AG08395 (cell line): ENCODE results near the gene HLA-DPA1.
"Not testable (repeated sequence)": the region's sequence is repeated elsewhere in the genome, so short reads cannot be mapped to it uniquely, and the experiment has no call there.

Source experiments
- DNase-seq: peaks from one replicate; pipeline ENCODE4 v3.0.0; 2012; ENCODE audit warnings: mixed read lengths, low spot score

Gene HLA-DPA1

GRCh38 chr6:33073431-33073871 lies at the start of gene HLA-DPA1:
TSS of gene HLA-DPA1 (minus strand) at chr6:33073649.
- DNase-seq = peak; percentile 66

- DNase-seq = no peak
Observed at GRCh38 chr6:33123181-33123580, 49.7 kb upstream of the HLA-DPA1 start.

GRCh38 chr6:33120001-33120400 lies 46.6 kb upstream of the HLA-DPA1 start:
- no peak for DNase-seq

GRCh38 chr6:33118525-33119123 lies 45.2 kb upstream of the HLA-DPA1 start:
- DNase-seq = peak; percentile 38

- DNase-seq = no peak
Observed at GRCh38 chr6:33117811-33118277, 44.4 kb upstream of the HLA-DPA1 start.

GRCh38 chr6:33116841-33117711 lies 43.6 kb upstream of the HLA-DPA1 start:
- no peak for DNase-seq

- no peak for DNase-seq
Observed at GRCh38 chr6:33116417-33116816, 43.0 kb upstream of the HLA-DPA1 start.

GRCh38 chr6:33114406-33114805 lies 41.0 kb upstream of the HLA-DPA1 start:
- DNase-seq = no peak

- no peak for DNase-seq
Observed at GRCh38 chr6:33113755-33114154, 40.3 kb upstream of the HLA-DPA1 start.

GRCh38 chr6:33112148-33112547 lies 38.7 kb upstream of the HLA-DPA1 start:
- DNase-seq = peak; percentile 88

GRCh38 chr6:33108307-33108706 lies 34.9 kb upstream of the HLA-DPA1 start:
- no peak for DNase-seq

- DNase-seq = no peak
Observed at GRCh38 chr6:33107641-33108040, 34.2 kb upstream of the HLA-DPA1 start.

GRCh38 chr6:33105916-33106871 lies 32.7 kb upstream of the HLA-DPA1 start:
- DNase-seq = no peak

- no peak for DNase-seq
Observed at GRCh38 chr6:33105386-33105785, 31.9 kb upstream of the HLA-DPA1 start.

- no peak for DNase-seq
Observed at GRCh38 chr6:33104887-33105286, 31.4 kb upstream of the HLA-DPA1 start.

- no peak for DNase-seq
Observed at GRCh38 chr6:33103776-33104175, 30.3 kb upstream of the HLA-DPA1 start.

GRCh38 chr6:33101121-33101737 lies 27.8 kb upstream of the HLA-DPA1 start:
- DNase-seq = not testable (repeated sequence)

GRCh38 chr6:33095681-33096080 lies 22.2 kb upstream of the HLA-DPA1 start:
- DNase-seq = peak; percentile 50

GRCh38 chr6:33093855-33094254 lies 20.4 kb upstream of the HLA-DPA1 start:
- no peak for DNase-seq

- DNase-seq = no peak
Observed at GRCh38 chr6:33092385-33092784, 18.9 kb upstream of the HLA-DPA1 start.

- DNase-seq = no peak
Observed at GRCh38 chr6:33091957-33092356, 18.5 kb upstream of the HLA-DPA1 start.
